Endothelial cell (in vitro differentiated cells): ENCODE measurements around the gene PLPPR3. TPM values are rescaled to one million over a fixed set of nuclear protein-coding genes. Genes with fewer than 3 reads are reported as not detected.
A peak's percentile ranks its signal among the peaks of the same experiment; 100 is the strongest.

ENCODE experiments used
- DNase-seq: peaks from one replicate; pipeline ENCODE4 v3.0.0; 2021; ENCODE audit warnings: low spot score
- H3K27ac Mint-ChIP-seq: one replicate; pipeline ENCODE4 v1.8.0; 2021; ENCODE audit warnings: mixed read lengths, inconsistent platforms; ENCODE audit not compliant: unreplicated experiment
- H3K27me3 Mint-ChIP-seq: one replicate; pipeline ENCODE4 v1.8.0; 2021; ENCODE audit warnings: mild to moderate bottlenecking, moderate library complexity, mixed read lengths, inconsistent platforms; ENCODE audit not compliant: unreplicated experiment
- H3K36me3 Mint-ChIP-seq: one replicate; pipeline ENCODE4 v1.8.0; 2021; ENCODE audit warnings: mild to moderate bottlenecking, low read depth, mixed read lengths, inconsistent platforms; ENCODE audit not compliant: unreplicated experiment
- H3K4me1 Mint-ChIP-seq: one replicate; pipeline ENCODE4 v1.8.0; 2021; ENCODE audit warnings: mild to moderate bottlenecking, mixed read lengths, inconsistent platforms; ENCODE audit not compliant: unreplicated experiment
- H3K4me3 Mint-ChIP-seq: one replicate; pipeline ENCODE4 v1.8.0; 2021; ENCODE audit warnings: mild to moderate bottlenecking, mixed read lengths, inconsistent platforms; ENCODE audit not compliant: unreplicated experiment
- H3K9me3 Mint-ChIP-seq: one replicate; pipeline ENCODE4 v1.8.0; 2021; ENCODE audit warnings: mixed read lengths, inconsistent platforms; ENCODE audit not compliant: unreplicated experiment
- total RNA-seq: library from RNA; stranded (reverse); fragmentation: NEBNext Ultra II Directional; extraction: Animal tissue kit (Norgen Biotek cat#: 25700); gene quantifications from one replicate; pipeline ENCODE4 v1.2.1, GENCODE V29; 2021; ENCODE audit not compliant: unreplicated experiment
- TF ChIP-seq, protein P1 (sequence below): fragments of 200-600 bp; sonication (generic); IDR thresholded peaks from one replicate; pipeline ENCODE4 v1.5.0; 2021; ENCODE audit warnings: antibody characterized with exemption; ENCODE audit not compliant: unreplicated experiment

PLPPR3 gene
- total RNA-seq, 1 donor from 2014 or later = 17.6 TPM

DNA sequence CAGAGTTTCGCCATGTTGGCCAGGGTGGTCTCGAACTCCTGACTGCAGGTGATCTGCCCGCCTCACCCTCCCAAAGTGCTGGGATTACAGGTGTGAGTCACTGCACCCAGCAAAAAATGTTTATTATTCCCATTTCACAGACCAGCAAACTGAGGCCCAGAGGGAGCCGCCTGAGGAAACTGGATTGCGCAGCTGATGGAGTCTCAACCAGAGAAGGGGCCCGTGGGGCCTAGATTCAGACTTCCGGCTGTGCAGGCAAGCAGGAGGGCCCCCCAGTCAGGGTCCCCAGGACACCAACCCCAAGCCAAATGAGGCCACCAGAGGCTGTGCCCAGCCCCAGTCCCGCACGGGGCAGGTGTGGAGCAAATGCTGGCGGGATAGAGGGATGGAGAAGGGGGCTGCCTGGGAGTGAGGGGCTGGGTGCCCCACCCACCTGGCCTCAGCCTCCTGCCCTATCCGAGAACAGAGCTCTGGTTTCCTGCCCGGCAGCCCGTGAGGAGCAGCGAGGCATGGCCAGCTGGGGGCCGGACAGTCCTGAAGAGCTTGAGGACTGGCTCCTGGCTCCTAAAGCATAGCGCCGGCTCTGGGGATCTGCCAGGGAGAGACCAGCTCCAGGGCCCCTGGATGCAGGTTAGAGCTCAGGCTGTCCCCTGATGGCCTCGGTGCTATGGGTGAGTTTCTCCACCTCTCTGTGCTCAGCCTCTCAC lies 48.9 kb downstream of the PLPPR3 start:
- Mint-ChIP-seq H3K27ac (no peak overlapping the region), H3K27me3 (peaks cover 6% of the 10 kb centered on the region), H3K9me3 (no peaks in the 10 kb centered on the region), H3K4me1 (no peaks in the 10 kb centered on the region), H3K4me3 (no peak overlapping the region), H3K36me3 (no peaks in the 10 kb centered on the region)
- DNase-seq = peak; percentile 35
- TF ChIP-seq, protein P1, sequence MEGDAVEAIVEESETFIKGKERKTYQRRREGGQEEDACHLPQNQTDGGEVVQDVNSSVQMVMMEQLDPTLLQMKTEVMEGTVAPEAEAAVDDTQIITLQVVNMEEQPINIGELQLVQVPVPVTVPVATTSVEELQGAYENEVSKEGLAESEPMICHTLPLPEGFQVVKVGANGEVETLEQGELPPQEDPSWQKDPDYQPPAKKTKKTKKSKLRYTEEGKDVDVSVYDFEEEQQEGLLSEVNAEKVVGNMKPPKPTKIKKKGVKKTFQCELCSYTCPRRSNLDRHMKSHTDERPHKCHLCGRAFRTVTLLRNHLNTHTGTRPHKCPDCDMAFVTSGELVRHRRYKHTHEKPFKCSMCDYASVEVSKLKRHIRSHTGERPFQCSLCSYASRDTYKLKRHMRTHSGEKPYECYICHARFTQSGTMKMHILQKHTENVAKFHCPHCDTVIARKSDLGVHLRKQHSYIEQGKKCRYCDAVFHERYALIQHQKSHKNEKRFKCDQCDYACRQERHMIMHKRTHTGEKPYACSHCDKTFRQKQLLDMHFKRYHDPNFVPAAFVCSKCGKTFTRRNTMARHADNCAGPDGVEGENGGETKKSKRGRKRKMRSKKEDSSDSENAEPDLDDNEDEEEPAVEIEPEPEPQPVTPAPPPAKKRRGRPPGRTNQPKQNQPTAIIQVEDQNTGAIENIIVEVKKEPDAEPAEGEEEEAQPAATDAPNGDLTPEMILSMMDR = no peak

DNA sequence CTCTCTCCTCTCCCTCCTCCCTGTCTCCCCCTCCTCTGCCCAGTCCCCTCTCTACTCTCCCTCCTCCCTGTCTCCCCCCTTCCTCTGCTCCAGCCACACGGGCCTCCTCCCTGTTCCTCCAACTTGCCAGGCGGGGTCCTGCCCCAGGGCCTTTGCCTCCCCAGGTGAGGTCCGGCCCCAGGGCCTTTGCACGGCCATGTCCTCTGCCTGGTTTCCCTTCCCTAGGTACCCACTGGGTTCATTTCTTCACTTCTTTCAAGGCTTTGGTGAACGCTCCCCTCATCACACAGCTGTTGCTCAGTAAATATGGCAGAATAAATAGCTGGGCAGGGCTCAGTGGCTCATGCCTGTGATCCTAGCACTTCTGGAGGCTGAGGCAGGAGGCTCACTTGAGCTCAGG lies 49.7 kb downstream of the PLPPR3 start:
- Mint-ChIP-seq H3K4me1 (no peaks in the 10 kb centered on the region), H3K36me3 (no peaks in the 10 kb centered on the region), H3K9me3 (no peaks in the 10 kb centered on the region), H3K27me3 (peaks cover 6% of the 10 kb centered on the region), H3K27ac (no peak overlapping the region), H3K4me3 (no peak overlapping the region)
- DNase-seq = no peak
- TF ChIP-seq, protein P1 = no peak

DNA sequence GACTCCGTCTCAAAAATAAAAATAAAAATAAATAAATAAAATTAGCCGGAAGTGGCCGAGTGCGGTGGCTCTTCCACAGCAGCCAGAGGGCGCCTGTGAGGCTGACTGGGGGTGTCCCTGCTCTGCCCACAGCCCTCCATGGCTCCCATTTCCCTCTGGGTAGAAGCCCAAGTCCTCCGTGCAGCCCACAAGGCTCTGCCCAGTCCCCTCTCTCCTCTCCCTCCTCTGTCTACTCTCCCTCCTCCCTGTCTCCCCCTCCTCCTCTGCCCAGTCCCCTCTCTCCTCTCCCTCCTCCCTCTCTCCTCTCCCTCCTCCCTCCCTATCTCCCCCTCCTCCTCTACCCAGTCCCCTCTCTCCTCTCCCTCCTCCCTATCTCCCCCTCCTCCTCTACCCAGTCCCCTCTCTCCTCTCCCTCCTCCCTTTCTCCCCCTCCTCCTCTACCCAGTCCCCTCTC lies 50.4 kb downstream of the PLPPR3 start:
- DNase-seq = peak; percentile 69
- H3K9me3 Mint-ChIP-seq = no peaks in the 10 kb centered on the region

DNA sequence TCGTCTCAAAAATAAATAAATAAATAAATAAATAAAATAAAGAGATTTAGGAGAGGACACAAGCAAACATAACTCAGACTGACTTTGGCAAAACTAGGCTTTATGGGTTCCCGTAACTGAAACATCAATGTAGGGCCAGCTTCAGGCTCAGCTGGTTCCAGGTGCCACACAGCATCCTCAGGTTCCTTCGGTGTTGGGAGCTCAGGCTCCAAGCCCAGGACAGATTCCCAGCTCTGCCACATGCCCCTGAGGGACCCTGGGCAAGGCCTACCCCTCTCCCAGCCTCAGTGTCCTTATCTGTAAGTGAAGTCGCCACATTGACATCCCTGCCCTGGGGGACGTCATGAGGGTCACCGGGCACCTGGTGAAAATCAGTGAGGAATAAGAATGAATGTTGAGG lies 52.1 kb downstream of the PLPPR3 start:
- H3K27me3 Mint-ChIP-seq = peaks cover 2% of the 10 kb centered on the region
- DNase-seq = no peak
- no peak overlapping the region for H3K4me3 Mint-ChIP-seq
- H3K27ac Mint-ChIP-seq = no peak overlapping the region
- TF ChIP-seq, protein P1 = no peak
- no peaks in the 10 kb centered on the region for H3K9me3 Mint-ChIP-seq
- no peaks in the 10 kb centered on the region for H3K36me3 Mint-ChIP-seq
- no peaks in the 10 kb centered on the region for H3K4me1 Mint-ChIP-seq

More for the DNA sequence above, 50.4 kb downstream of the PLPPR3 start:
- H3K27me3 Mint-ChIP-seq = peaks cover 2% of the 10 kb centered on the region
- H3K27ac Mint-ChIP-seq = no peak overlapping the region
- TF ChIP-seq, protein P1 = peak; percentile 48
- no peaks in the 10 kb centered on the region for H3K4me1 Mint-ChIP-seq
- no peaks in the 10 kb centered on the region for H3K36me3 Mint-ChIP-seq
- no peak overlapping the region for H3K4me3 Mint-ChIP-seq

DNA sequence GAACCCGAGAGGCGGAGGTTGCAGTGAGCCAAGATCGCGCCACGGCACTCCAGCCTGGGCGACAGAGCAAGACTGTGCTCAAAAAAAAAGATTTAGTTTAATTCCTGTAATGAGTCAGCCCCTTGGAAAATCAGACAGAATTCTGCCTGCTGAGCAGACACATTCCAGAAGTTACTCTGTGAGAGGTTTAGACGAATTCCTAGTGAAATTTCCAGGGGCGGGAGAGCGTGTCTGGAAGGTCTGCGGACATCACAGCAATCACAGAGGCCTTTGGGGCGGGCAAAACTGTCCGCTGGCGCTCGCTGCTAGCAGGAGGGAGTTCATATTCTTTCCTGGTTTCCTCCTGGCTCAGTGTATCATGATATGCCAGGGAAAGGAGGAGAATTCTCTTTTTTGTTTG lies 53.3 kb downstream of the PLPPR3 start:
- Mint-ChIP-seq H3K9me3 (no peaks in the 10 kb centered on the region), H3K4me3 (no peak overlapping the region), H3K36me3 (no peaks in the 10 kb centered on the region), H3K27me3 (peaks cover 2% of the 10 kb centered on the region), H3K27ac (no peak overlapping the region), H3K4me1 (no peaks in the 10 kb centered on the region)
- TF ChIP-seq, protein P1 = no peak
- no peak for DNase-seq
